Small intestine (tissue), 7 donors: ENCODE data around the gene IFT80. TPM values are rescaled to one million over a fixed set of nuclear protein-coding genes. Genes with fewer than 3 reads are reported as not detected.
"Not testable (repeated sequence)": the region's sequence is repeated elsewhere in the genome, so short reads cannot be mapped to it uniquely, and the experiment has no call there.

Experiments
- DNase-seq, 2 donors: peaks; one replicate each; pipeline versions ENCODE4 v3.0.0 to v3.0.0-alpha.2; 2013
- FAIRE-seq: peaks from 2 replicates; lab custom pipeline; 2012; peaks lifted over from hg19 to GRCh38; lab: Jason Lieb, UNC
- H3K27ac ChIP-seq, 3 donors: one replicate each; pipeline ENCODE4 v1.5.1; 2013; ENCODE audit warnings: low read length in 2 of 3, mild to moderate bottlenecking in 2 of 3, control low read depth in 1 of 3, inconsistent platforms in 1 of 3, low read depth in 1 of 3, moderate library complexity in 1 of 3
- H3K27me3 ChIP-seq, 3 donors: one replicate each; pipeline ENCODE4 v1.6.1; 2013; ENCODE audit warnings: low read length in 3 of 3, inconsistent platforms in 1 of 3; ENCODE audit not compliant: control insufficient read depth in 3 of 3, insufficient read depth in 3 of 3
- H3K36me3 ChIP-seq, 3 donors: one replicate each; pipeline ENCODE4 v1.6.1; 2013; ENCODE audit warnings: low read length in 3 of 3, inconsistent platforms in 1 of 3, low read depth in 1 of 3, mild to moderate bottlenecking in 1 of 3, moderate library complexity in 1 of 3; ENCODE audit not compliant: control insufficient read depth in 3 of 3, insufficient read depth in 2 of 3
- H3K4me1 ChIP-seq, 3 donors: one replicate each; pipeline ENCODE4 v1.6.1; 2013; ENCODE audit warnings: low read length in 2 of 3, inconsistent platforms in 1 of 3, low read depth in 1 of 3, mild to moderate bottlenecking in 1 of 3, moderate library complexity in 1 of 3; ENCODE audit not compliant: control insufficient read depth in 3 of 3, insufficient read depth in 2 of 3
- H3K4me3 ChIP-seq, 3 donors: one replicate each; pipeline ENCODE4 v1.5.1; 2013; ENCODE audit warnings: low read length in 3 of 3, control low read depth in 1 of 3, inconsistent platforms in 1 of 3, low read depth in 1 of 3, mild to moderate bottlenecking in 1 of 3, moderate library complexity in 1 of 3
- H3K9me3 ChIP-seq, 2 donors: one replicate each; pipeline ENCODE4 v1.6.1; 2013; ENCODE audit warnings: low read depth in 1 of 2, low read length in 1 of 2; ENCODE audit not compliant: control insufficient read depth in 2 of 2, insufficient read depth in 1 of 2
- WGBS, 3 donors: extraction: QIAGEN DNeasy Blood & Tissue Kit; methylation state at CpG; one replicate each; pipeline ENCODE4 v1.1.7; 2013; 5-methylcytosine and 5-hydroxymethylcytosine counted together
- polyA plus RNA-seq, 4 donors: library from polyadenylated mRNA; stranded (reverse) in 3 of 4; unstranded in 1 of 4; fragments of 200-250 nt in 3 of 4; fragments of 120-200 nt in 1 of 4; gene quantifications; one replicate each; pipeline versions ENCODE4 v1.2.1 to v1.2.3, GENCODE V29; 2013
- donor health status: healthy with polysubstance abuse.
- donor health status: control.
- donor health status: control.
- donor health status: Bipolar disorder and iron deficiency.
- donor health status: healthy.

IFT80 gene
- polyA plus RNA-seq, 4 donors, result 3.8 to 24.1 (median 6.3) TPM

GRCh38 chr3:160330690-160331089 lies 68.3 kb downstream of the IFT80 start:
- DNase-seq, result no peak
- Histone ChIP-seq H3K9me3 (no peaks in the 10 kb centered on the region), H3K27me3 (no peaks in the 10 kb centered on the region), H3K27ac (no peak overlapping the region), H3K4me3 (no peak overlapping the region), H3K4me1 (no peaks in the 10 kb centered on the region), H3K36me3 (no peaks in the 10 kb centered on the region)
- FAIRE-seq, result no peak

DNA sequence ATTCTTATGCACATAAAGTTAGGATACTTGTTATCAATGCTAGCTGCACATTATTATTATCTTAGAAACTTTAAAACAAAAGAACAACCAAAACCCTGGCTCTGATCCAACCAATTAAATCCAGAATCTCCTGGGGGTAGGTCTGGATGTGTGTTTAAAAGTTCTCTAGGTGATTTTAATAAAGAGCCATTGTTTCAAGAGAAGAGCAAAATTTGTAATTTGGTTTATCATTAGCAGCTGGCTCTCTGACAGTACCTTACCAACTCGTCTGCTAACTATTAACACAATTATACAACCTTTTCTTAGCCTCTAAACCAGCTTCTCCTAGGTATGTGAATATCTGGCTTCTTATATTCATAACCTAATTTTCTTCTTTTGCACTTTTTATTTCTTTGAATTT lies 68.9 kb downstream of the IFT80 start:
- H3K4me3 ChIP-seq, result no peak overlapping the region
- H3K27me3 ChIP-seq, result no peaks in the 10 kb centered on the region
- no peaks in the 10 kb centered on the region for H3K36me3 ChIP-seq
- DNase-seq, result no peak
- no peaks in the 10 kb centered on the region for H3K4me1 ChIP-seq
- WGBS, 3 donors, result 40 to 67% (median 56%) methylated on average over 1 of the region's 1 CpG
- no peak overlapping the region for H3K27ac ChIP-seq
- H3K9me3 ChIP-seq, result no peaks in the 10 kb centered on the region
- no peak for FAIRE-seq

- not testable (repeated sequence) for FAIRE-seq, DNase-seq, H3K27ac ChIP-seq, H3K9me3 ChIP-seq, H3K36me3 ChIP-seq, H3K4me1 ChIP-seq, H3K27me3 ChIP-seq, H3K4me3 ChIP-seq
- WGBS, 3 donors, result 89 to 94% (median 89%) methylated on average over 2 of the region's 2 CpGs
These were observed 72.7 kb downstream of the IFT80 start for GRCh38 chr3:160326286-160326685.

DNA sequence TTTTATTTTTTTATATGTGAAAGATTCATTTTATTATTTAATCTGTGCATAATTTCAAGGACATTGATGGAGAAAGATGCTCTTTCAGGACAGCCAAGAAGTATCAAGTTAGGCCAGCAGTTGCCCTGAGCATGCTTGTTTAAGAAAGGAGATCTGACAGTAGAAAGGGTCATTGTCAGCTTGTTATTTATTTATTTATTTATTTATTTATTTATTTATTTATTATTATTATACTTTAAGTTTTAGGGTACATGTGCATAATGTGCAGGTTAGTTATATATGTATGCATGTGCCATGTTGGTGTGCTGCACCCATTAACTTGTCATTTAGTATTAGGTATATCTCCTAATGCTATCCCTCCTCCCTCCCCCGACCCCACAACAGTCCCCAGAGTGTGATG lies 77.2 kb downstream of the IFT80 start:
- not testable (repeated sequence) for H3K4me3 ChIP-seq, H3K27me3 ChIP-seq, H3K9me3 ChIP-seq, DNase-seq, FAIRE-seq, H3K27ac ChIP-seq, H3K4me1 ChIP-seq, H3K36me3 ChIP-seq
- 91 to 100% (median 100%) methylated on average over 1 of the region's 1 CpG for WGBS, 3 donors

DNA sequence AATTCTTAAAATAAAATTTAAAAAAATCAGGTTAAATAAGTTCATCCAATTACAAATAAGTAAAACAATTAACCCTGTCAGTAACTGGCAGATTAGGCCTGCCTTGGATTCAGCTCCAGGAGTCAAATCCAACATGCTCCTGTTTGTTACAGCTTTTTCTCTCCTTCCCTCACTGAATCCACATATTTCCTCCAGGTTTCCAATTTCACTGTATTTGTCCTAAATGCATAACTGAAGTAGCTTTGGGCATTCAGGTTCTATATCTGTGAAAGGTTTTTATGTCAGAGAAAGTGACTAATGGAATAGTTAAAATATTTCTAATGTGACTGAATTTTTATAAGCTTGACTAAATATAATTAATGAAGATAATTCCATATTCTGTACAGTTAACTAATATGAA lies 79.7 kb downstream of the IFT80 start:
- no peaks in the 10 kb centered on the region for H3K4me1 ChIP-seq
- H3K36me3 ChIP-seq, result no peaks in the 10 kb centered on the region
- H3K9me3 ChIP-seq, result peaks cover 0 to 4% of the 10 kb centered on the region in 2 donors
- no peak overlapping the region for H3K4me3 ChIP-seq
- no peak for DNase-seq
- H3K27me3 ChIP-seq, result no peaks in the 10 kb centered on the region
- no peak for FAIRE-seq
- H3K27ac ChIP-seq, result no peak overlapping the region

DNA sequence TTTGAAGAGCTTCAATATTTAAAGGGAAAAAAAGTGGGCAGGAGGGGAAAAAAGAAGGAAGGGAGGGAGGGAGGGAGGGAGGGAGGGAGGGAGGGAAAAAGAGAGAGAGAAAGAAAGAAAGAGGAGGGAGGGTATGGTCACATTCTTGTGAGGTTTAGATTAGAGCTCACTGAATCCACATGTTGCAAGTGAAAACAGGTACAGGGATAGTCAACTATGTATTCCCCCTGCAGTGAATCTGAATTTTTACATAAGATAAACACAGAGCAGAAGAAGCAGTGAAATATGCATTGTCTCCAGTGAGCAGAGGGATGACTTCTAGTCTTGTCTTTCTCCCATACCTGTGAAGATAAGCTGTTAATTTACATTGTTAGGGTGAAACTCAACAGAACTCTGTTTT lies 84.0 kb downstream of the IFT80 start:
- Histone ChIP-seq H3K9me3 (peaks cover 0 to 4% of the 10 kb centered on the region in 2 donors), H3K4me1 (no peaks in the 10 kb centered on the region), H3K36me3 (peaks cover 0 to 2% (median 0%) of the 10 kb centered on the region in 3 donors), H3K27me3 (no peaks in the 10 kb centered on the region), H3K4me3 (no peak overlapping the region), H3K27ac (no peak overlapping the region)
- FAIRE-seq (no peak), DNase-seq (no peak)

DNA sequence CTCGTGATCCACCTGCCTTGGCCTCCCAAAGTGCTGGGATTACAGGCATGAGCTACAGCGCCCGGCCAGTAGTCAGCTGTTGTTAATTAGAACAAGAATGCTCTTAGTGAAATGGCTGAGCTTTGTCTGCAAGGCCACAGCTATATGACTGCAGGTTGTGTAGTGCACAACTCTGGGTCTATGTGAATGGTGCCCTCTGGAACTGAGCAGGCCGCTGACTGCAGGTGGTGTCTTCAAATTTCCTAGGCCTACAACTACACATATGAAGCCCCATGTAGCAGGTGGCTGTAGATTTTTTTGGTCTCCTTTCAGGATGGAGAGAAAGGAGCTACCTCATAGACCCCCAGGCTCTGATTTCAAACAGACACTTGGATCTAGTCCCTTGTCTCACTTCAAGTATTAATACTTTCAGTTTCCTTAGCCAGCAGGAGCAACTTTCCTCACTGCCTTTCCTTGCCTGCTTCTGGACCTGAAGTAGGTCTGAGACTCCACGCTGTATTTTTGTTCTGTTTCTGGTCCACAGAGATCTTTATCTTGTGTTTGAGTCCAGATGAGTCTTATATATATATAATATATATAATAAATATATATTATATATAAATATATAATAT lies 86.9 kb downstream of the IFT80 start:
- no peaks in the 10 kb centered on the region for H3K27me3 ChIP-seq
- DNase-seq, result no peak
- no peak for FAIRE-seq
- H3K36me3 ChIP-seq, result peaks cover 0 to 2% (median 0%) of the 10 kb centered on the region in 3 donors
- 91 to 100% (median 98%) methylated on average over 5 of the region's 5 CpGs for WGBS, 3 donors
- peaks cover 0 to 6% of the 10 kb centered on the region in 2 donors for H3K9me3 ChIP-seq
- H3K27ac ChIP-seq, result no peak overlapping the region
- H3K4me1 ChIP-seq, result no peaks in the 10 kb centered on the region
- no peak overlapping the region for H3K4me3 ChIP-seq

DNA sequence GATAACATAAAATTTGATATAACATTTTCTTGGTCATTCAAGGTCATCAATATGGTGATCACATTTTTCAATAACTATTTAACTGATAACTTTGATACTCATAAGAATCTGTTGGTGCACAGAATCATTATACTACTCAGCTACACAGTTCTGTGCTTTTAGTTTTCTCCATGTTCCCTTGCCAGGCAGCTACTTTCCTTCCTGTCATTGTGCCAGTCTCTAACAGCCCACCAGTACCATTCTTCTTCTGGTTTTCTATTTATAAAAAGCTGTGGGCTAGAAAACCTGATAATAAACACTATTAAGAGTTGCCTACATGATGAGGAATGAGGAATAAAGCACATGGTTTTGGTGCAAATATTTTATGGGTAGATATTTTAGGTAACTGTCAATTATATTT lies 96.2 kb downstream of the IFT80 start:
- H3K27ac ChIP-seq, result no peak overlapping the region
- no peak overlapping the region for H3K4me3 ChIP-seq
- FAIRE-seq, result no peak
- H3K36me3 ChIP-seq, result peaks cover 0 to 3% (median 0%) of the 10 kb centered on the region in 3 donors
- no peaks in the 10 kb centered on the region for H3K9me3 ChIP-seq
- H3K4me1 ChIP-seq, result no peaks in the 10 kb centered on the region
- DNase-seq, result no peak
- no peaks in the 10 kb centered on the region for H3K27me3 ChIP-seq

- H3K27ac ChIP-seq, result no peak overlapping the region
- H3K9me3 ChIP-seq, result peaks cover 0 to 3% of the 10 kb centered on the region in 2 donors
- no peak overlapping the region for H3K4me3 ChIP-seq
- no peaks in the 10 kb centered on the region for H3K27me3 ChIP-seq
- H3K4me1 ChIP-seq, result no peaks in the 10 kb centered on the region
- FAIRE-seq (no peak), DNase-seq (no peak)
- peaks cover 0 to 7% (median 3%) of the 10 kb centered on the region in 3 donors for H3K36me3 ChIP-seq
These were observed 102.4 kb downstream of the IFT80 start for GRCh38 chr3:160296591-160296990.
